Measurements from ENCODE around the gene NOD2. TPM values are rescaled to one million over a fixed set of nuclear protein-coding genes. Genes with fewer than 3 reads are reported as not detected.

NOD2 gene
- total RNA-seq, 1 donor from 2014 or later: 2.9 TPM

DNA sequence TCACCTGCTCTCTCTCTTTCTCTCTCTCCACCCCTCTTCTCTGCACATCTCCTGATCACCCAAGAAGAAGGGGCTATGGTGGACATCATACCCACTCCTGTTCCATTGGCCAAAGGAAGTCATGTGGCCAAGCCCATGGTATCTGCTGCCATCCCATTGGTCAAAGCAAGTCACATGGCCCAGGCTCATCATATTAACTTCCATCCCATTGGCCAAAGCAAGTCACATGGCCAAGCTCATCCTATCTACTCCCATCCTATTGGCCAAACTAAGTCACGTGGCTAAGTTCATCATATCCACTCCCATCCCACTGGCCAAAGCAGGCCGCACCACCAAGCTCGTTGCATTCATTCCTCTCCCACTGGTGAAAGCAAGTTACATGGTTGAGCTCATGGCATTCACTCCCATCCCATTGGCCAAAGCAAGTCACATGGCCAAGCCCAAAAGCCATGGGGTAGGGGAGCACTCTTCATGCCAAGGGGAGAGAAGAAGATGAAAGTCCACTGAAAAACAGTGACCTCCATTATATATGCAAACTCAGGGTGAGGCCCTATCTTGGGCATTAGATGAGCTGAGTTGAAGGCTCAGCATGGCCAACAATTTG lies 41.5 kb upstream of the NOD2 start:
- Mint-ChIP-seq H3K27me3 (peaks cover 11% of the 10 kb centered on the region), H3K4me1 (no peaks in the 10 kb centered on the region), H3K36me3 (ENCODE audit: low read depth) (no peaks in the 10 kb centered on the region), H3K27ac (no peak overlapping the region), H3K4me3 (no peak overlapping the region), H3K9me3 (no peaks in the 10 kb centered on the region)
- DNase-seq (no peak), ATAC-seq (ENCODE audit: low read depth) (no peak)
- intact Hi-C loops (cut with micrococcal nuclease): no loop called here
- POLR2A ChIA-PET: no interaction called here
- CTCF ChIA-PET: no interaction called here
- TF ChIP-seq, protein P1, sequence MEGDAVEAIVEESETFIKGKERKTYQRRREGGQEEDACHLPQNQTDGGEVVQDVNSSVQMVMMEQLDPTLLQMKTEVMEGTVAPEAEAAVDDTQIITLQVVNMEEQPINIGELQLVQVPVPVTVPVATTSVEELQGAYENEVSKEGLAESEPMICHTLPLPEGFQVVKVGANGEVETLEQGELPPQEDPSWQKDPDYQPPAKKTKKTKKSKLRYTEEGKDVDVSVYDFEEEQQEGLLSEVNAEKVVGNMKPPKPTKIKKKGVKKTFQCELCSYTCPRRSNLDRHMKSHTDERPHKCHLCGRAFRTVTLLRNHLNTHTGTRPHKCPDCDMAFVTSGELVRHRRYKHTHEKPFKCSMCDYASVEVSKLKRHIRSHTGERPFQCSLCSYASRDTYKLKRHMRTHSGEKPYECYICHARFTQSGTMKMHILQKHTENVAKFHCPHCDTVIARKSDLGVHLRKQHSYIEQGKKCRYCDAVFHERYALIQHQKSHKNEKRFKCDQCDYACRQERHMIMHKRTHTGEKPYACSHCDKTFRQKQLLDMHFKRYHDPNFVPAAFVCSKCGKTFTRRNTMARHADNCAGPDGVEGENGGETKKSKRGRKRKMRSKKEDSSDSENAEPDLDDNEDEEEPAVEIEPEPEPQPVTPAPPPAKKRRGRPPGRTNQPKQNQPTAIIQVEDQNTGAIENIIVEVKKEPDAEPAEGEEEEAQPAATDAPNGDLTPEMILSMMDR (IDR thresholded peaks at IDR 0.05): no peak

DNA sequence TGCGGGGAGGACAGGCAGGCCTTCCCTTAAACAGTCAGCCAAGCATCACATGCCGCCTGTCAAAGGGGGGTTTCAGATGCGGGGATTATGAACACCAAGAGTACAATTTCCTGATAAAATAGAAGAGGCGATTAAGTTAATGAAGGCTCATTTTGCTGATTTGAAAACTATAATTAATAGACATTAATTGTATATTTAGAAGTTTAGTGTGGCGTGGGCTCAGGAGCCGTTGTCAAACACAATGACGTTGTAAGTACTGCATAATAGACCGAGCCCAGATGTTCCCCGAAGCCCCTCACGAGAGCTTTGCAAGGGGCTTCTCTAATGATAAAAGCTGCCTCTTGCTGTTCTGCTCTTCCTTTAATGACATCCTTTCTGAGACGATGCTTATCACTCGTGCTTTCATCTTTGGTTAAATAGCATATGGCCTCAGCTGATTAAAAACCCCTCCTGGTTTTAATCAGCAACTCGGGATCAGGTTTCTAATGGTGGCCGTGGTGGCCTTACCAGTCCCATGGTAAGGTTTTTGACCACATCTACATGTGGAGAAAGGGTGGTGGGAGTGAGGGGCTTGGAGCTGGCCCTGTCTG lies 40.5 kb upstream of the NOD2 start:
- DNase-seq (no peak), ATAC-seq (ENCODE audit: low read depth) (no peak)
- intact Hi-C loops (cut with micrococcal nuclease): no loop called here
- POLR2A ChIA-PET: no interaction called here
- Mint-ChIP-seq H3K36me3 (ENCODE audit: low read depth) (no peaks in the 10 kb centered on the region), H3K27ac (no peak overlapping the region), H3K27me3 (peaks cover 11% of the 10 kb centered on the region), H3K4me3 (no peak overlapping the region), H3K4me1 (no peaks in the 10 kb centered on the region), H3K9me3 (no peaks in the 10 kb centered on the region)
- CTCF ChIA-PET: interaction anchor here (0.8 kb wide), 1 partner anchor 12 kb away, joined by 3 read pairs; no protein-coding TSS in a partner anchor
- TF ChIP-seq, protein P1 (IDR thresholded peaks at IDR 0.05): no peak

DNA sequence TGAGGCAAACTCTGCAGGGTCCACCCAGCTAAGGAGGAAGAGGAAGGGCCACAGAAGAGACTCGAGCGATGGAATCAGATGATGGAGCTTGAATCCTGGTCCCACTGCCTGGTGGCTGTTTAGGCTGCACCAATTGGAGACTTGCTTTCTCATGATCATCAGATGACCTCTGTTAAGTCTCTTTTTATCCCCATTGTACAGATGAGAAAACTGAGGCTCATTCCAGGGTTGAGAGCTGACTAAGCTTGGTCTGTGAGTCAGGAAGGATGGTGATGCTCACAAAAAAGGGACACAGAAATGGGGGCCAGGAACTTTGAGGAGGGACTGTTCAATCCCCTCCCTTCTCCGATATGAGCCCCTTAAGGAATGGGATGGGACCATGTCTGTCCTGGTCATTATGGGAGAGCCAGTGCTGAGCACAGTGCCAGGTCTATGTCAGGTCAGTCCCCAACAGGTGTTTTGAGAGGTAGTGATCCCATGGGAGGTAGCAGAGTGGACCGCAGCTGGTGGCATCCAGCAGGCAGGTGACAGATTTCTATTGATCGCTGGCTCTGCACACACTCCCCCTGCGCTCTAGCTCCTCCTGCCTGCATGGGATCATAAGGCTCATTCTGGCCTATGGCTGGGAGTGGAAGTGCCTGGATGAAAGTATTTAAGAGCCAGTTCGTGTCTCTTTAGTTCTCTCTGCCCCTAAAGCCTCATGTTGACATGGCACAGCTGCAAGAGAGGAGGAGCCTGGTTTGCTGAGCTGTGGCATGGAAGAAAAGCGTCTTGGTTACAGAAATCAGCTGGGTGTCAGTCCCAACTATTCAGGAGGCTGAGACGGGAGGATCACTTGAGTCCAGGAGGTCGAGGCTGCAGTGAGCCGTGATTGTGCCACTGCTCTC lies 39.5 kb upstream of the NOD2 start:
- CTCF ChIA-PET: interaction anchor here (0.8 kb wide), 1 partner anchor 11 kb away, joined by 3 read pairs; no protein-coding TSS in a partner anchor
- Mint-ChIP-seq H3K4me1 (no peaks in the 10 kb centered on the region), H3K9me3 (no peaks in the 10 kb centered on the region), H3K27me3 (peaks cover 6% of the 10 kb centered on the region), H3K27ac (no peak overlapping the region), H3K36me3 (ENCODE audit: low read depth) (no peaks in the 10 kb centered on the region), H3K4me3 (no peak overlapping the region)
- intact Hi-C loops (cut with micrococcal nuclease): no loop called here
- ATAC-seq (ENCODE audit: low read depth) (no peak), DNase-seq (no peak)
- TF ChIP-seq, protein P1 (IDR thresholded peaks at IDR 0.05): no peak
- POLR2A ChIA-PET: no interaction called here

DNA sequence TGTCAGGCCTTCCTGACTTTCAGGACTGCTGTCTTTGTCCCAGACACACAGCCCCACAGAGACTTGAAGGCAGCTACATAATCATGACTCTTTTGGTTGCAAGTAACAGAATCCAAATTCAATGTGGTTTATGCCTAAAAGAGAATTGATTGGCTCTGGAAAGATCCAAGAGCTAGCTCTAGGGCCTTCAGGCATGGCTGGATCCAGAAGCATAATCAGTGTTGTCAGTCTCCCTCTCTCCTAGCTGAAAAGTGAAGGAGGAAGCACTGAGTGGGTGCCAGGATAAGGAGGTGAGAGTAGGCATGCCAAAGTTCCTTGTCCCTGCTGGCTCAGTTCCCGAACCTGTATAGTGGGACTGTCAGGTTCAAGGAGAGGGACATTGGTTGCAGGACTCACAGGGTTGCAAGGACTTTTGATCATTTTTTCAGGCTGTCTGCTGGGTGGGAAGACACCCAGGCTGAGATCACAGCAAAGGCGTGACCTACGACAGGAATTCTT lies 37.8 kb upstream of the NOD2 start:
- ATAC-seq (ENCODE audit: low read depth) (no peak), DNase-seq (no peak)
- no peak overlapping the region for H3K4me3 Mint-ChIP-seq
- peaks cover 1% of the 10 kb centered on the region for H3K27me3 Mint-ChIP-seq
- ChIA-PET POLR2A (no interaction called here), CTCF (no interaction called here)
- no peaks in the 10 kb centered on the region for H3K9me3 Mint-ChIP-seq
- TF ChIP-seq, protein P1 (IDR thresholded peaks at IDR 0.05): no peak
- H3K4me1 Mint-ChIP-seq: no peaks in the 10 kb centered on the region
- no peaks in the 10 kb centered on the region for H3K36me3 Mint-ChIP-seq (ENCODE audit: low read depth)
- intact Hi-C loops (cut with micrococcal nuclease): no loop called here
- H3K27ac Mint-ChIP-seq: no peak overlapping the region

DNA sequence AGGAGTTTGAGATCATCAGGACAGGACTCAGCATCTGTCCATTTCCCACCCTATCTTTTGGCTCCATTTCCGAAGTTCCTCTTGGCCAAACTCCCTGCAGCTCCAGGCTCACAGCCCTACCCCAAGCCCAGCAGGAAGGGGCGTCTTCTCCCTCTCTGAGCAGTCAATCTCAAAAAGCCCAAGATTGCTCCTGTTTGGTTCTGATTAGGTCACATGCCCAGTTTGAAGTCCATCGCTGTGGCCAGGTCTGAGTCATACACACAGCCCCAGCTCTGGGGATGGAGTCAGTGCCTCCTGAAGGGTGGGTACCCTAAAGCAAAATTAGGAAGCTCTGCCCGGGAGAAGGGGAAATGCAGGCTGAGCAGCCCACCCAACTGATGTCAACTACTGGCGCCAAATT lies 36.2 kb upstream of the NOD2 start:
- Mint-ChIP-seq H3K4me1 (no peaks in the 10 kb centered on the region), H3K9me3 (no peaks in the 10 kb centered on the region), H3K4me3 (no peak overlapping the region), H3K27me3 (peaks cover 1% of the 10 kb centered on the region), H3K27ac (no peak overlapping the region), H3K36me3 (ENCODE audit: low read depth) (no peaks in the 10 kb centered on the region)
- POLR2A ChIA-PET: no interaction called here
- intact Hi-C loops (cut with micrococcal nuclease): no loop called here
- ATAC-seq (ENCODE audit: low read depth) (no peak), DNase-seq (no peak)
- CTCF ChIA-PET: interaction anchor here (0.7 to 0.9 kb wide), 2 partner anchors 8 to 90 kb away, joined by 3 to 4 read pairs; no protein-coding TSS in a partner anchor
- TF ChIP-seq, protein P1 (IDR thresholded peaks at IDR 0.05): no peak
